Measurements from ENCODE around the gene PRICKLE1.

Gene PRICKLE1

DNA sequence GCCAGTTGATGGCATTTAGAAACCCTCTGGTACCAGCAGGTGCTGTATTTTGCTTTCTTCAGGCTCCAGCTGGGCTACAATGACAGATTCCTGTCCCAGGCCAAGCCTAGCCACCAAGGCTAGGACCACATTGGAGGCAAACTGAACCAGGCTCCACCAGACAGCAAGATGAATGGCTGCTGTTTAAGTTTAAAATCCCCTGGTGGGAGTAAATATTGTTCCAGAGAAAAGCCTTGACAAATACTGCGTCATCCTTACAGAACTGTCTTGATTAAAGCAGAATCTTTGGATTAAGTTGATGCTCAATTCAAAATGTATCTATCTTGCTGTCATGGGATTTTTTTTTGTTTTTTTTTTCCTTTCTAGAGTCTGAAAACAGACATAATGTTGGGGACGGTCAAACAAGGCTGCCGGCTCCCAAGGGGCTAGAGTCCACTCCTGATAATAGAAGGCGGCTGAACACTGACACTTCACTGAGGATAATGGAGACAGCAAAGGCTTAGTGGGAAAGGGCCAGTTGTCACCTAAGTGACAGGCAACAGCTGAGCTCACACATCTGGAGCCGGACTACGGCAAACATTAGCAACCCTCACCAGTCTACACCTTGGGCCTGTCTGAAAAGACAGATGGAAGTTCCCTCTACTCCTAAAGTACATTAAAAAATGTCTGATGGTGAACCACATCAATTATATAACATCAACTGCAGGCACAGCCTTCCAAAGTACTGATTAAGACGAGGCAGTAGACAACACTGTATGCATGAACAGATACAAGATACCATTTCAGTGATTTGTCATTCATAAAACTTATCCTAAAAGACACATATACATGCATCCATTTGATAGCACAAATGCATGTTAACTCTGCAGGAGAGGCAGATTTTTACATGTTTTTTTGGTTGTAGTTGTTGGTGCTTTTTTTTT, 1.7 kb downstream of the PRICKLE1 start:
- no peak for DNase-seq

DNA sequence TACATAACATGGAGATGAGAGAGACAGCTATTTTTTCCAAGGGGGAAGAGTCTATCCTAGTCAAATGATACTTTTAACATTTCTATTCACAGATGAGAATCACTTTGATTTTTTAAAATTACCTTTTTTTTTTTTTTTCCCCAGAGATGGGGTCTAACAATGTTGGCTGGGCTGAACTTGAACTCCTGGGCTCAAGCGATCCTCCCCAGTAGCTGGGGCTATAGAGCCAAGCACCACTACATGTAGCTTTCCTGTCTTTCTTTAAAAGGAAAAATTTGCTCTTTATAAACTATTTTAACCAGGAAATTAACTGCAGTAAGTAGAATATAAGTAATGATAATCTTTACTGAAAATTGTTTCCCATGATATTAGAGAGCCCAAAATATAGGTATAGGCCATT, 3.3 kb downstream of the PRICKLE1 start:
- no peak for DNase-seq

DNA sequence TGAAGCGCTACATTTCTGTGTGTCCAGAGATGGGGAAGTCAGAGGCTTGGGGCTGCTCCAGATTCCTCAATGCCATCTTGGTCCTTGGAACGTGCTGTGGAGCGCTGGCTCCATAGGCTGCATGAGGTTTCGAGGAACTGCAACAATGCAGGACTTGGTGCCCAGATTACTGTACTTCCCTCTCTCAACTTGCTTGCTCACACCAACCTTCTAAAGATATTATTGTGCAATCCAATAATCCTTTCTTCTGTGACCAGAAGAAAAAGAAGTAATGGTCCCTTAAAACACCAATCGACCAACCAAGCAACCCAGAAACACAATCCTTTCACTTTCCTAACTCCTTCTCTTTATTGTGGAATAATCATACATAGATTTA, 3.7 kb downstream of the PRICKLE1 start:
- DNase-seq = no peak

DNA sequence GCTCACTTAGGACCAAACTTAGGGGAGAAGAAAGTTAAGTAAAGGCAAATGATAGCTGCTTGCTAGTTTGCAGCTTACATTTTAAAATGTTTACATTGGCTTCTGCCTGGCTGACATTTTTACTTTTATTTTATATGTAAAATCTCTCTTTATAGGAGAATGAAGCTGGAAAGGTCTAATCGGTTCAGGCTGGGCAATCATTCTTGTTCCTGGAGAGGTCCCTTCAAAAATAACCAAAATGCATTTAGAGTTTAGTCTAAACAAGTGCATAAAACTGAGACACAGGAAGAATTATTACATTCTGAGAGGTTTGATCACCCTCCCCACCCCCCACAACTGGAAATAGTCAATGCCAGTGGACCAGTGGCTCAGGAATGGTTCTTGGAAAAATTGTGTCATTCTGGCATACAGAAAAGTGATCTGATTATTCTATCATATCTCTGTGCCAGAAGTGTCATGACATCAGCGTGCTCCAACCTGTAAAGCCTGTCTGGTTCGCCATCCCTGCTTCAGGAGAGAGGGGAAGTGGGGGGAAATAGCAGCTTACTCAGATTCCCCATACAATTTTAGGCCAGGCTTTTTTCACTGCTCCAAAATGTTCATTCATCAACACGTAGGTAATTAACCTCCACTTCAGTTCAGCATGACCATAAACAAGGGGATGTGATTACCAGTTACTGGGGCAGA, 4.2 kb downstream of the PRICKLE1 start:
- DNase-seq = no peak

DNA sequence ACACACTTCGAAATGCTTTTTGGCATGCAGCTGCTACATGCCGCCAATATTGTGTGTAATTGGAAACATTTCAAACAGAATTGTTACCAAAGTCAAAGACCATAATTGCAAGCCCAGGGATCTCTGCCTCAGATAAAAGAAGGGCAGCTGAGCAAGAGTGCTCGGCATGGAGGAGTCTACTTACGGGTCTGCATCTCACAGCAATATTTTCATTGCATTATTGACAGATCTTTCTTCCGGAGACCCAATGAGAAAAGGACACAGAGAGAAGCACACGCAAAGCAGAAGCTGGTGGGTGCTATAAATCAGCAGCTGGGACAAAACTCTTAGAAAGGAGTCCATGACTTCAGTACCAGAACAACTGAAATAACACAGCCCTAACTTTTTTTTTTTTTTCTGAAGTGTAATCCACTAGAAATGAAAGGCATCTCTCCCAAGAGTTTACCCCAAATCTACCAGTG, 4.9 kb downstream of the PRICKLE1 start:
- no peak for DNase-seq

DNA sequence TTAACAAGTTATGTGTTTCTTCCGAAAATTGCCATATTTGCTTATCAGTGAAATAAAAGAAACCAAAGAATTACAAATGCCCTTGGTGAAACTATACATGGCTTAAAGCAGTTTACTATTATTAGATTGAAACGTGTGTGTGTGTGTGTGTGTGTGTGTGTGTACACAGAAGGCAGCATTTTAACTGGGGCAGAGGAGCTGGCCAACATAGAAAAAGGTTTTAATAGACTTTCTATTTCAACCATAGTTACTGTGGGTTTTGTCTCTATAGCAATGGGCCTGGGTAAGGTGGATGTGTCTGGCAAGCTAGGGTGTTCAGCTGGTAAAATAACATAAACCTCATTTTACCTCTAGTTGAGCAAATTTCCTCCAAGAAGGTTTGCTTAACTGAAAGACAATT, 6.5 kb downstream of the PRICKLE1 start:
- no peak for DNase-seq

DNA sequence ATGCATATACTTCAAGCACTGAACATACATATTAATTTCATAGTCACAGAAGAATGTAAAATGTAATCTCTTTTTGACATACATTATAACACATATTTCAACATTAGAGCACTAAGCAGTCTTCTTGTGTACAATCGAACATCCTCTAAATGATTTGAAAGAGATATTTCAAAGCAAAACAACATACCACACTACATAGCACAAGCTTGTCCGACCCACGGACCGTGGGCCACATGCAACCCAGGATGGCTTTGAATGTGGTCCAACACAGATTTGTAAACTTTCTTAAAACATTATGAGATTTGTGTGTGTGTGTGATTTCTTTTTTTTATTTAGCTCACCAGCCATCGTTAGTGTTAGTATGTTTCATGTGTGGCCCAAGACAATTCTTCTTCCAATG, 7.0 kb downstream of the PRICKLE1 start:
- DNase-seq = no peak

DNA sequence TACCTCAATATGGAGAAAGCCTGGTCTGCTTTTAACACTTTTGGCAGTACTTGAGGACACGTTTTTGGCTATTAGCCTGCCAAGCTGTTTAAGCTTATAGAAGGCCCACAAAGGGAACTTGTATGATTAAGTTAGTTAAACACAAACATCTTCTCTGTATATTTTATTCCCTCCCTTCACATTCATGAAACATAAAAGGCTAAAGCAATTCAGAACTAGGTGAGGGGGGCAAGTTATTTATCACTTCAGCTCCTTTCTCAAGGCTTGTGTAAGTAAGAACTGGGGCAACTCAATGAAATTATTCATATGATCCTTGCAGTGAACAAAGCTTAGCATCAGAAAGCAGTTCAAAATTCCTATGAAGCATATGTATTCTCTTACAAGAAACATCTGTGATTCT, 7.5 kb downstream of the PRICKLE1 start:
- no peak for DNase-seq

DNA sequence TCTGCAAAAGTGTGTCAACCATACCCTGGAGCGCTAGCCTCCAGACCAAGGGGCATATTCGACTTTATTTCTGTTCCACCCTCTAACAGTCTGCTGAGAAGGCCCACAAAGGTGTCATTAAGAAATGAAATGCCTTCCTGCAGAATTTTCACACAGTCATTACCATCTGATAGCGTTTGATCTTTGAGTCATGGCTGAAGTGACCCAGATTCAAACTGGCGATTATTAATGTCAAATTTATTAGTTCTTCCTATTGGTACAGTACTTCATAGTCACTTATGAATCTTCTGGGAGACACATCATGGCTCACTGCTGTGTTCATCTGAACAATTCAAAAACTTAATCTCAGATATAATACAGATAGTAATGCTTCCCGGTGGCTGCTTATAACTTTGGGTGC, 13.2 kb downstream of the PRICKLE1 start:
- DNase-seq = no peak

DNA sequence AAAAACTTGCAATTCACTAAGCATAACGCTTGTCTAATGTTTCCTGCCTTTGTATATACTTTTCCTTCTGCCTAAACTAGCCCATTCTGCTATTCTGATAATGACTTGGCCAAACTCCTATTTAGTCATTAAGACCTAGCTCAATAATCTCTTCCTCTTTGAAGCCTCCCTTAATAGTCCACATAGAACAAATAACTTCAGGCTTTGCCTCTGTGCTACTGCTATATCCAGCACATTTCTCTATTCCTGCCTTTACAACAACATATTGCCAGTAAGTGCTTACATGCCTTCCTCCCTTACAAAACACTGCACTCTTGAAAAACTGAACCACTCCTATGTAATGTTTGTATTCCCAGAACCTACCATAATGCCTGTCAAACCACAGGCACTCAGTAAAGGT, 13.8 kb downstream of the PRICKLE1 start:
- no peak for DNase-seq

DNA sequence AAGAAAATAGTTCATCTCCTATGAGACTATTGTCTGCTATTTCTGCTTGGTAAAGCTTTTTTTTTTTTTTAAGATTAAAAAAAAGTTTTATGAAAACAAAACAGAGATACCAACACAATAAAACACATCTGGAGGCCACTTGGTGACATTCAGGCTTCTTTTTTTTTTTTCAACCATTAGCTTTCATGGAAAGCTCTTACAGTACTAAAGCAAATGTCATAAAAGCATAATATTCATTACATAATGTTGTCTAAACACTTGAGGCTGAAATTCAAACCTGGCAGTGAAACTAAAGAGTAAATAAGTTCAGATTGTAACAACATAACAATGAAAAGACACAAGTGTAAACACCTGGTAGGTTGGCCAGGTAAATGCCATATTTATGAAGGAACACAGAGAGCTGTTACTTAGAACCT, 14.7 kb downstream of the PRICKLE1 start:
- DNase-seq = no peak

DNA sequence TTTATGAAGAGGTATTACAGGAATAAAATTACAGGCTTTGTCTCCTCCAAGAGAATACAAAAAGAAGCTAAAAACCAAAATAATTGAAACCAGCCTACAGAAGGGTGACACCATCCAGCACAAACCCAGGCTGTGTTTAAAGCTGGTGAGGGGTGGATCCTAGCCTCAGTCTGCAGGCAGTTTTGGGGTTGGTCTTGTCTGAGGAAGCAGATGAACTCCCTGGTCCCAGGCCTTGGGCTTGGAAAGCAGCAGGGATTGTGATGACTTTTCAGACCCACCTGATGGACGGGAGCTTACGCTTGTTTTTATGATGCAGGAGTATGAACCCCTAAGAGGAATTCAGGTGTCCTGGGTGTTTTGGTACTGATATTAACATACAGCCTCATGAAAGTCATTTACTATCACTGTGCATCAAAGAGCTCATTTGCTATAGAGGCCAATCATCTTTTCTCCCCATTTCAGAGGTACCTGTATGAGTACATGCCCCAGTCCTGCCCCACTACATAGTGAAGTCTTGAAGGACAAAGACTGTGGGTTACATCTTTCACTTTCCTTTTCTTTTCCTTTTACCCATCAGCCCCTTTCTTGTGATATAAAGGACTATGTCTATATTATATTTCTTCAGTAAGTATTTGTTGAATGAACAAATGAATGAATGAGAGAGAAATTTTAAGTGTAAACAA, 18.1 kb downstream of the PRICKLE1 start:
- no peak for DNase-seq

DNA sequence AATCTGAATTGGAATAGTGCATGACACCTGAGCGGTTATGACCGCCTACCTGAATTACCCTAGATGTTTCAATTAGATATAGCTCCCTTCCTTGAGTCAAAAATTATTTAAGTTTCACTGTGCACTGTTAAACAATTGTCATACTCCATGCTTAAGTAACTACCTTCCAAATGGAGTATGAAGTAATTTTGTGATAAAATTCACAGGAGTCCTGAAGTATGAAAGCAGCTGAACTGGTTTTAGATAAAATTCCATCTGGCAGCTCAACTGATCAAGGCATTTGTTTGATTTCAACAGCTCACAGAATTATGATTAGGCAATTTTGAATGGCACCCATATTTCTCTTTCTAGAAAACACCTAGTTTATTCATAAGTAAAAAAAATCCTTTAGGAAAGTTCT, 19.5 kb downstream of the PRICKLE1 start:
- DNase-seq = no peak

DNA sequence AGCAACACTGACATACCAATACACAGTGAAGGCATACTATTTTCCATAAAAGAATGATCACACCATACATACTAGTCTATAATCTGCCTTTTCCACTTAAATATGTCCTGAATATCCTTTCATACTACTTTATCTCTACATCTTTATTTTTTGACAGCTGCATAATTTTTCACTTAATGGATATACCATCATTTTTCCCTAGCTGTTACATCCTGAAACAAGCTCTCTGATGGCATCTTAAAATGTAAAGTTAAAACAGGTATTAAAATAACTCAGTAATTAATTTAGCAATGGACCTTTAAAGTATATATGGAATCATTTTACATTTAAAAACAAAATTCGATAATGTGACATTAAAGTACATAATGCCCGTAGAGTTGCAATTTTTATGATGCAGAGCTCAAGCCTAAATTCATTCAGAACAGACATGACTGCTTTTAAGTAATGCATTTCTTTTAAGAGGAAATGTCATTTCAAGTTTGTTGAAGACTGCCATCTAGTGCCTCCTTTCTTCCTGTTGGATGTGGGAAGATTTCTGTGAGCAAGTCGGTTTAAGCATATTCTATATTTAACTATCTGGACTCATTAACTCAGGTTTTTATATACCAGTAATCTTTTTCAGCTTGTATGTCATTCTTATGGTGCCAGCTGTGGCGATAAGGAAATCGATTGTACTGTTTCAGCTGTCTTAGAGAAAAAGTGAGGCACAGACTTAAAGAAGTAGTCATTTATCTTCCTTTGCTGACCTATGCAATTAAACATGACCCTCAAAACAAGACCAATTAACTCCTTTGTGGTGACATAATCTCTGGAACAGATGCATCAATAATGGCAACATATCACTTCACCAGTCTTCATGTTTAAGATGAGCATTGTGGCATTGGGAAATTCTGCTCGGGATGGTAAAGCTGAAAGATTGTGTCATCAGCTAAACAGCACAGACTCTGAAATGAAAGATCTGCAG, 20.3 kb downstream of the PRICKLE1 start:
- no peak for DNase-seq

DNA sequence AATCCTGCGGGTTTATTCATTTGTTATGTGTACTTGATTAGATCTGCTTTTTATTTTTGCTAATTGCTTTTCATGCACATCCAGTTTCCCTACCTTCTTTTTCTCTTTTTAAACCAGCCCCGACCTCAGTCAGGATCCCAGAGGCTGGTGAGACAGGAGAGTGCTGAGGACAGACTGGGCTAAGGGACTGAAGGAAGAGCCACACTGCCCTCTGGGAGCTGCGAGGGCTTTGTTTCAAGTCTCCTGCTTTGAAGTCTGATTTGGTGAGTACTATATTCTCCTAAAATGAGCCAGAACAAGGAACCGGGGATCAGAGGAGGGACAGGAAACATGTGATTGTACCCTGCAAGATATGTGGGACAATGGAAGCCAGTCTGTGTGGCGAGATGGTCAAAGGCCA, 23.9 kb downstream of the PRICKLE1 start:
- no peak for DNase-seq

DNA sequence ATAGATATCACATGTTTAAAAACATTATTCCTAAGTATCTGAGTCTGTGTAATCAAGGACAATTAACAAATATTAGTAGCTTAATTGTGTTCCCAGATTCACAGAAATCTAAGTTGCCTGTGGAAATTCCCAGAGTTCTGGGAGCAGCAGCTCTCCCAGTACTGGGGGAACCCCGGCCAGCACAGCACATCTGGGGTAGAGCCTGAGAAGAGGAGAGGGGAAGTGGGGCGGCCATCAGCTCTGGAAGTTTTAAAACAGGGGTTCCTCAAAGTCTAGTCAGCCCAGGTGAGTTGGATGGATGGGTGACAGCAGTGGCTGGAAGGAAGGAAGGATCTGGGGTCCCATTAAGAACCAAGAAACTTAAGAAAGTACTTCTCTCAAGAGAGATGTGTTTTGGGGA, 24.6 kb downstream of the PRICKLE1 start:
- no peak for DNase-seq

DNA sequence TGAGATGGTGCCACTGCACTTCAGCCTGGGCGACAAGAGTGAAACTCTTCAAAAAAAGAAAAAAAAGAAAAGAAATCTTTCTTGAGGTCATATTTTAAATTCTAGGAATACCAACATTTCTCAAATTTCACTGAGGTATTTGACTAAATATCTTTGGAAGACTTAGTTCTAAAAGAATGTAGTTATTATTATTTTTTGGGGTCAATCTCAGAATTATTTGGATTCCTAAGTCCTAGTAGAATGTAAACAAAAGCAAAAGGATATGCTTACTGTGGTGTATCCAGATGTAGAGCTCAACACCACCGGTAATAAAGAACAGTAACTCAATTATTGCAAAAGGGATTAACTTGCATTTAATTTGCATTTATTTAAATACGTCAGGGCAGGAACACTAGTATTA, 25.0 kb downstream of the PRICKLE1 start:
- DNase-seq = no peak

DNA sequence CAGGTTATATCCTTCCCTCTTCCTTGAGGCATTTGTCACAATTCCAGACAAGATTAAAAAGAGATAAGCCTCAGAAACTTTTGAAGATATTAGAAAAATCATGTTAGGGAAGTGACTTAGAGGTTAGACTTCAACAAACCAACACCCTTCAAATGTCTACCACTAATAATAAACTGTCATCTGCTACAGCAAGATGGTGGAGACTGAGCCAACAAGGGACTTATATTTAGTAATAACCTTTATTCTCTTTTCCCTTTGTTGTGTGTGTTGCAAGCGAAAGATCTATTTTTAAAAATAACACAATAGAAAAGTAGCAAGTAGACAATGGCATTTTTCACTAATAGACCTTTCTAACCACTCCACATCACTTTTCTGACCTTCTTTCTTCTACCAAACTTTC, 28.6 kb downstream of the PRICKLE1 start:
- DNase-seq = no peak

DNA sequence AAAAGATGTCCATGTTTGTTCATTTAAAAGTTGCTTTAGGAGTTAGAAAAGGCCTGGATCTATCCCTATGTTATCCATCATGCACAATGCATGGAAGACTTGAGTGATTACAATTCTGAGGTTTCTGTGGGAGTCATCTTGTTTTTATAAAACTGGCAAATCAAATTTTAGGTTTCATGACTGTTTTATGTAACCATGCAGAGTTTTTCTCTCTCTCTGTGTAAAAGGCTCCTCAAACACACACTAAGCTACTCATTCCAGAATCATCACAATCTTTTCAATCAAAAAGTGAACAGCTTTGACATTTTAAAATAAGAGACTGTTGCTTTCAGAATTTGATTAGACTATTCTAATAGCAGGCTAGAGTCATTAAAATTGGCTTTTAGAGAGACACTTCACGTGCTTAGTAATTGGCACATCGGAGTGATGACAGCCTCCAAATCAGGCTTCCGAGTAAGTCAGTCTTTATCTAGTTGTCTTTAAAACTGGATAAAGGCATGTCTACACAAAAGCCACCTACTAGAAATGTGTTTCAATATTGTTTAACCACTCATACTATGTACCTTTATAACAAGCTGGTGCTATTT, 31.9 kb downstream of the PRICKLE1 start:
- no peak for DNase-seq

DNA sequence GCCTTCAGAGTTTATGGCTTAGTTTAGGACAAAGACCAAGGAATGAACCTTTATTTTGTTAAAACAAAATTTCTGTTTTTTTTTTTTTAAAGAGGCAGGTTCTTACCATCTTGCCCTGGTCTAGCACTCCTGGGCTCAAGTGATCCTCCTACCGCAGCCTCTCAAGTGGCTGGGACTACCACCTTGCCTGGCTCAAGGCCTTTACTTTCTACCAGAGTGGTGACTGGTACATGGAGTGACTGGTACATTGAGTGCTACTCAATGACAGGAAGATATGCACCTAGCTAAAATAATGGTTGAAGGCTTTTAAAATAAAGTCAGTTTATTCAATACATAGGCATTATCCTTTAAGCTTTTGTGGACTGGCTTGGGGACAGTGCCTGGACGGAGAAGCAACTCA, 32.6 kb downstream of the PRICKLE1 start:
- DNase-seq = no peak

DNA sequence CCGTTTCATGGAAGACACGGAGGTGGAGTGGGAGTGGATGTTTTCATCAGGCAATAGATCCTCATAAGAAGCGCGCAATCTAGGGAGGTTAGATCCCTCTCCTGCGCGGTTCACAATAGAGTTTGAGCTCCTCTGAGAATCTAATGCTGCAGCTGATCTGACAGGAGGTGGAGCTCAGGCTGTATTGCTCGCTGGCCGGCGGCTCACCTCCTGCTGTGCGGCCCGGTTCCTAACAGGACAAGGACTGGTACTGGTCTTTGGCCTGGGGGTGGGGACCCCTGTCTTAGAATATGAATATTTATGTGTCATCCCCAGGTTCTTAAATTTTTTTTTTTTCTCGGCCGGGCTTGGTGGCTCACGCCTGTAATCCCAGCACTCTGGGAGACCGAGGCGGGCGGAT, 36.7 kb downstream of the PRICKLE1 start:
- no peak for DNase-seq

DNA sequence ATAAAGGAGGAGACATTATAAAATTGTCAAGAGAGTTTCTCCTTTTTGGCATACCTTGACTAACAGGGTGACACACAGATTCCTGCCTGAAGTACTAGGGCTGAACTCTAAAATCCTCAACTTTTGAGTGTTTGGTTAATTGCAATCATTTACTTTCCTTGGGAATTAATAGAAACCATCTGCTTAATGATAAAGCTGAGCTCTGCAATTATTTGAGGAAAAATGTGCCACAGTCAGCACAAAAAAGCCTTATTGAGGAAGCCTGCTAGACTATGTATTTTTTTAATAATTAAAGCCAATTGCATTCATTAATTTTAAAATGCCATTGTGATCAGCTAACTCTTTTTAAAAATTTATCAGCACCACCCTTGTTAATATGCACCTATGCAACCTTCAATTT, 38.7 kb downstream of the PRICKLE1 start:
- no peak for DNase-seq

Measured in stimulated activated naive CD4-positive, alpha-beta T cell treated with Interleukin-2 at 50 U/mL for 16 hours (primary cell).